Pons (tissue), 1 donor: ENCODE data around the gene LDLRAD4.

Experiments
- DNase-seq: peaks from one replicate; pipeline ENCODE4 v3.0.0-alpha.2; 2016; ENCODE audit warnings: low spot score

The LDLRAD4 gene

DNA sequence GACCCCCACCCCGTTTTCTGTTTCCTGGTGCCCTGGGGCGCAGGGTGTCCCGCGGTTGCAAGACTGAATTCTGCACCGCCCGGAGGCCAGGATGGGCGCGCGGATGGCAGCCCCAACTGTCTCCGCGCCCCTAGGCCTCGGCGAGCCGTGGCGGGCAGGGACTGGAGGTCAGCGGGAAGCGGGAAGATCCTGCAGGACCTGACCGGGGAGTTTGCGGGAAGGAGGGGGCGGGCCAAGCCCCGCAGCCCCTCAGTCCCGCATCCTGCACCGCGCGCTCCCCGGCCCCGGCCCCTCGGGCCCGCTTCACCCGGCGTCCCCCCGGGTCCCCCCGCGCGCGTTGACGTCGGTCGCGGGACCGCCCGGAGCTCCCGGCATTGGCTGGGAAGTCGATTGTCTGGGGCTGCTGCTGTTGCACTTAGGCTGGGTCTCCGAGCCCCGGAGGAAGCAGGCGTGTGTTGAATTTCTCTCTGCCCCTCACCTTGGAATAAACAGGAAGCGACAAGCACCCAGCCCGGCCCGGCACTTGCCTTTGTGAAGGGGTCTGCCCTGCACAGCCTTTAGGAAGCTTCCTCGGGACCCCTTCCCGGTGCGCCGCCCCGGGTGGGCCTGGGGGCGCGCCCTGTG is at the start of gene LDLRAD4:
Gene LDLRAD4 (plus strand): TSS at position 393 of the 624 bp plus-strand sequence.
- DNase-seq = no peak

DNA sequence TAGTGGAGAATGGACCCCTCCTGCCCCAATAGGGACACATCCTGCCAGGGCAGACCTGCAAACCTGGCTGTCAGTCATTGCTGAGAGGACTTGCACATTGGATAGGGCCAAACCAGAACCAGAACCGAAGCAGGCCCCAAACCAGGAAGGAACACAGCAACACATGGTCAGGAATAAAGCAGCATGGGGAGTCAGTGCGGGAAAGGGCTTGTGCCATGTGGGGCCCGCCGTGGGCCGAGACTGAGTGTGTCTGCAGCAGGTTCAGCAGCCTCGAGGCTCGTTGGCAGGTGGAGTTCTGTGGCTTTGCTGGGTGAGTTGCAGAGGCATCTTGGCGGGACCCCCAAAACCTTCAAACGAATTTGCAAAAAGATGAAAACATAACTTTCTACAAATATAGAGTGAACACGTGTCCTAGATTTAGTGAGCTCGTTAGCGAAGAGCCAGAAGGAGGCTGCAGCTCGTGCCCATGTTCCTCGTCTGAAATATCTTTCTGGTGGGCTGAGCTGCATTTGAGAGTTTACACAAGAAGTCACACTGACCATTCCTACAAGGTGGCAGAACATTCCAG is 44.9 kb upstream of the LDLRAD4 start:
- no peak for DNase-seq

DNA sequence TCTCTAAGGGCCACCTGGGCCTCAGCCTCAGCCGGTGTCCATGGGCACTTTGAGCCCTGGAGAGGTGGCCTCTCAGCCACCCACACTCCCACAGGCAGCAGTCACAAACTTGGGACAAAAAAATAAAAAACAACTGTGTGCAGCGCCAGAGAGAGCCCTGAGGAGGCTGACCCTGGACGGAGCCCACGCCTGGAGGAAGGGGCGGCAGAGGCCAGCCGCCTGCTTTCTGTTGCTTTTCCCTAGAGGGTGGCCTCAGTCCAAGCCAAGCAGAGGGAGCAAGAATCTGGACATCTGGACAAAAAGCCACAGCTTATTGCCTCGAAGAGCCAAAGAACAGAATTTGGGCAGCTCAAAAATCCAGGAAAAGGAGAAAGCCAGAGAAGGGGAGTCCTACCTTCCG is 43.3 kb upstream of the LDLRAD4 start:
- DNase-seq = no peak

DNA sequence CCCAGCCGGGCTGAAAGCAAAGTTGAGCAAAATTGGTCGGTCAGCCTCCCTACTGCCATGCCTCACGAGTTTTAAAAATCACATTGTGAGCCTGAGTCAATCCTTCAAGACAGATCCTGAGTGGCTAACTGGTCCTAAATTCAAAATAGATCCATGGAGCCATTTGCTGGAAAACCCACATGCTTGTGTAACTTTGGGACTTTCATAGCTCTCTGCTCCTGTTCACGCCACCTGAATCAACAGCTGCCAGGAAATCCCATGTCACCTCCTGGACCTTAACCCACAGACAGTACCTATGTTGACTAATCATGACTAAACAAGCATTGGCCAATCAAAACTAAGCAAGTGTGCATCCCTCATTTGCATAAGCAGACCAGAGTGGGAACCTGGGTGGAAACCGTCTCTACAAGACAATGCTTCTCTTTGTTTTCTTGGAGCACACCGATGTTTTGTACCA is 42.8 kb upstream of the LDLRAD4 start:
- no peak for DNase-seq

DNA sequence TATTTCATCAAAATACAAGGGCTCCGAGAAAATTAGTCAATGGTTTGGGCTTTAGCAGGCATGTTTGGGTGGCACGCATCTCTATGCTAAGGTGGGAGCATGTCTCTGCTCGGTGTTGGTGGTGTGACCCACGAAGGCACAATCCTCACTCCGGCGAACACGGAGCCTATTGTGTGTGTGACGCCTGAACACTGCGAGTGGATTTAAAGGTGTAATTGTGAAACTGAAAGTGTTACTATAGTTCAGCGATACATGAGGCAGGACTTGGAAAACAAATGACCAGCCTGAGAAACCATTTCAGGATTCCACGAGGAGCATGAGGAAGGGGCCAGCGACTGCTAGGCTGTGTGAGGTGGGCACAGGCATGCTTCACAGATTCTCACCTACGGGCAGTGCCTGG is 41.7 kb upstream of the LDLRAD4 start:
- DNase-seq = no peak

DNA sequence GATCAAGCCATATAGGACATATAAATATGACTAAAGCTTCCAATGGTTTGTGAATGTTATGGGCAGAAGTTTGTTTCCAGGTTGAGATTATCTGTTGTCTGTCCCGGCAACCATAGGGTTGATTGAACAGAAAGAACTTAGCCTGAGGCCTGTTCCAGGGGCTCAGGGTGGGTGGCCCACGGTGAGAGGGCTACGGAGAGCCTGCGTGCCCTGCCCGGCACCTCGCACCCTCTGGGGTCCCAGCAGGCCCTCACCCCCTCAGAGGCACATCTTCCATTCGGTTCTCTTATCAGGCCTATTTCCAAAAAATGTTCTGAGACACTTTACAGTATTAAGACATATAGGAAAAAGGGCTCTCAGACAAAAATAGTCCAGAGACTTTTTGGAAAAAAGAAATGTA is 40.4 kb upstream of the LDLRAD4 start:
- no peak for DNase-seq

DNA sequence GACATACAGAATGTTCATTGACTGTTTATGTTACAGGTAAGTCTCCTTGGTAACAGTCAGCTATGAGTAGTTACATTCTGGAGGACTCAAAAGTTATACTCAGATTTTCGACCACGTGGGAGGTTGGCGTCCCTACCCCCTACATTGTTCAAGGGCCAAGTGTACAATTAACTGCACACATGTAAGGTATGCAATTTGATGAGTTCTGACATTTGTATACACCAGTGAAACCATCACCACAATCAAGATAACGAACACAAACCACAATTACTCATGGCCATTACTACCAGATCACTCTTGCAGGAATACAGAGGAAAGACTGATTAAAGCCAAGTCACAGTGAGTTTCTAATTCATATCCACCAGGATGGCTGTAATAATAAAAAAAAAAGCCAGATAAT is 39.6 kb upstream of the LDLRAD4 start:
- no peak for DNase-seq

DNA sequence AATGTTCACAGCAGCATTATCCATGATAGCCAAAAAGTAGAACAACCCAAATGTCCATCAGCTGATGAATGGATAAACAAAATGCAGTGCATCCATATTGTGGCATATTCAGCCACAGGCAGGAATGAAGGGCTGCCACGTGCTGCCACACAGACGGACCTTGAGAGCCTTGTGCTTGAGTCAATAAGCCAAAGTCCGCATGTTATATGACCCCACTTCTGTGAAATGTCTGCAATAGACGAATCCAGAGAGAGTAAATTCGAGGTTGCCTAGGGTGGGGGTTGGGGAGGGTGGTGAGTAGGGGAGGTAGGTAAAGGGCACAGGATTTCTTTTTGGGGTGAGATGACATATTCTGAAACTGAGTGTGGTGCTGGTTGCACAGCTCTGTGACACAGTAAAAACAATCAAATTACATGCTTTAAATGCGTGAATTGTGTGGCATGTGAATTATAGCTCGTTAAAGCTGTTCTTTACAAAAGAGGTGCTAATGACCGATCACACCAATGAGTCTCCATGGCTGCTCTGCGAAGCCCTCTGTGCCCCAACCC is 38.9 kb upstream of the LDLRAD4 start:
- DNase-seq = no peak

DNA sequence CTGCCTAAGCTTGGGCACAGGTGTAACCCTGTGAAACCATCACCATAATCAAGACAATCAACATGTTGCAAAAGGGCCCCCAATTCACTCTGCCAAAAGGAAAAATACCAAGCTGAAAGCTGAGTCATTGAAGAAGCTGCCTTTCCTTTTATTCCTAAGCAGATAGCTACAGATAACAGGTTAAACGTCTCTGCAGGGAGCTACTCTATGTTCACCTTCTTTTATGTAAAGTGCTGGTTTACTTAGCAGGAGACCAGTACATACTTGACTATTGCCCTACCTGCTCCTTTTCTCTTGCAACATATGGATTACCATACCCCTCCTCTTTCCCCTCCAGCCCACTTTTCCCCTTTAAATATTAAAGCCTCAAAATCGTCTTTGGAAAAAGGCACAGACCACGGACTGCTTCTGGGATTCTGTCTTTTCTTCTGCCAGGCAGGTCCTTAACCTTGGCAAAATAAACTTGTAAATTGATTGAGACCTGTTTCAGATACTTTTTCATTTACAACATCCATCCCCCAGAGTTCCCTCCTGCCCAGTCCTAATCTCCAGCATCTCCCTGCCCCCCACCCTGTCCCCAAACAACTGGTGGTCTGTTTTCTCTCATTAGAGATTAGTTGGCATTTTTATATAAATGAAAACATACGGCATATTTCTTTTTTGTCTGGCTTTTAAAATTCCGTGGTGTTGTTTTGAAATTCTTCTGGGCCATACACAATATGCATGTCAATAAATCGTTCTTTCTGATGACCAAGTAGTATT is 37.8 kb upstream of the LDLRAD4 start:
- no peak for DNase-seq

DNA sequence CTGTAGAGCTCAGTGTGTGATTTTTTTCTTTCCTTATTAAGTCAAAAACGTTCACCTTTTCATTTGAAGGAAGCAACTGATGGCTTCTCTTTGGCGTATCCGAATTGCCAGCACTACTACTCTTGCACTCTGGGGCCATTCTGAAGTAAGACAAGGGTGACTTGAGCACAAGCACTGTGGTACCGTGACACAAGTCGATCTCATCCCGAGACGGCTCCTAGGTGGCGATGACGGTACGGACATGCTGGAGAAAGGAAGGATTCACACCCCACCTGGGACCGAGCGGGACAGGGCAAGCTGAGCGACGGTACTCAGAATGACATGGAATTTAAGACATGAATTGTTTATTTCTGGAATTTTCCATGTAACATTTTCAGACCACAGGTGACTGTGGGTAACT is 36.8 kb upstream of the LDLRAD4 start:
- no peak for DNase-seq

DNA sequence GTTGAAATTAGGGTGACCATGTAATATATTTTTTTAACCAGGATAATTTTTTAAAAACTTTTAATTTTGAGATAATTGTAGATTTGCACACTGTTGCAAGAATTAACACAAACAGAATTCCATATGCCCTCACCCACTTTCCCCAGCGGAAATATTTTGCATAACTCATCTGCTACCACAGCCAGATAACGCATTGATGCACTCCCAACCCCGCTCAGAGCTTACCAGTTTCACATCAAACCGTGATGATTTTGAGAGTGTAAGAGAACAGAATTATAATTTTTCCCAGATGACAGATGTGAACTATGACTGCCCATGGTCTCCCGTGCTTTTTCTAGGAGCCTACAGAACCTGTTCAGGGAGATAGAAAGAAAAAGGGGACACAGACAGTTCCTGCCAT is 35.2 kb upstream of the LDLRAD4 start:
- no peak for DNase-seq

DNA sequence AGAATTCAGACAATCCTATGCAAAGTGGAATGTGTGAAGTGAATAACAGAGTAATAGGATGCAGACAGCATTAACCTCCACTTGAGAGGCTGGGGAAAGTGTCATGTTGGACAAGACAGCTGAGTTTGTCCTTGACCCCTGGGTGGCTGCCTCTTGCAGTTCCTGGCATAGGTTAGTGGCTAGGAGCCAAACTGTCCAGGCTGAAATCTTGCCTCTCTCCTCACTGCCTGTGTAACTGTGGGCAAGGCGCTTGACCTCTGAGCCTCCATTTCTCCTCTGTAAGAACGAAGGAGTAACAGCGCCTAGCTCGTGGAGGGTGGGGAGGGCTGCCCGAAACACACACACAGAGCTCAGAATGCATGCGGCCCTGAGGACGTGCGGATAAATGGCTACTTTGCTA is 34.8 kb upstream of the LDLRAD4 start:
- DNase-seq = no peak

DNA sequence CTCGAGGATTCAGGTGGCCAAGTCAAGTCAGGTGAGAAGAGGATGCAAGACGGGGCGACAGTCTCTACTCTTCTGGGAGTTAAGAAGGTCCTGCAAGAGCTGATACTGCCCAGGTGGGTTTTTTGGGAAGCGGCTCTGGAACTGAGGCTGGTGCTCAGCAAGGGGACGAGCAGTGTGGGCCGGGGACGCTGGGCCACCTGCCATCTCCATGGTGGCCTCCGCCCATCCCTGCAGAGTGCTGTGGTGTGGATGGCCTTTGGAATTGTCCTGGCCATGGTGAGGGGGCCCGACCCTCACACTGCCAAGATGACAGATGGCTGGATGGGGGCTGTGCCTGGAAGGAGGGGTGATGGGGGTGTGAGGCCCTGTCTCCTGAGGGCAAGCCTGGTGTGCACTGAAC is 34.2 kb upstream of the LDLRAD4 start:
- no peak for DNase-seq

DNA sequence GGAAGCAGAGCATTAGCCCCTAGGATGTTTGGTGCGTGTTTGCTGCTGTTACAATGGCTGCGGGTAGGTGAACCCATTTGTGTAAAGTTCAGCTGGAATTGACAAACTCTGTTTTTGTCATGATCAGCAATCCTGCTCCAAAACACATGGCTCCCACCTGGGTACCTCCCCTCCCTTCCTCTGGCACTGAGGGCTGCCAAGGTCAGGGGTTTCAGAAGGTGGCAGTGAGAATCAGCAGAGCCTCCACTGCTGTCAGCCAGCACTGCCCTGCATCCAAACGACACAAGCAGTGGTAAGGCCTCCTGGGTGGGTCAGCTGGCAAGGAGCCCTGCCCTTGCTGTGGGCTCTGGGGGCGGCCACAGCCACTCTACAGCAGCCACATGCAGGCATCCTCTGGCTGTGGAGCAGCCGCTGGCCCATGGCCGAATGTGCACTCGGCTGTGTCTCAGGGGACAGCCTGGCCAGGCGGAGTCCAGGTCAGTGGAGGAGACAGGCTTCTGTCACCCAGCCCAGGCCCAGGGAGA is 32.8 kb upstream of the LDLRAD4 start:
- no peak for DNase-seq

DNA sequence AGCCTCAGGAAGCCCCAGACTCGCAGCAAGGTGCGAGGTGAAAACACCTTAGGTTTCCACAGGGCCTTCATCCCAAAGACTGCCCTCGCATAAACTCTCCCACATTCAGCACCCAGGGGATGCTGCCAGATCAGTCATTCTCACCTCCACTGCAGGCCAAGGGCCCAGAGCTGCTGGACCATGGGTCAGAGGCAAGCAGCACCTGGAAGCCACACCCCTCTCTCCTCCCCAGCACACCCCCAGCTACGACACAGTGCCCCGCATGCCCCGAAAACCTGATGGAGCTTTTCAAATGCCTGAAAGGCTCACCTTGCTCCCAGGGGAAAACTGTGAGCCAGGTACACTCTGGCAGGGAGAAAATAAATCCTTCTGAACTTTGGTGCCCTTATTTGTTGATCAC is 31.9 kb upstream of the LDLRAD4 start:
- no peak for DNase-seq

DNA sequence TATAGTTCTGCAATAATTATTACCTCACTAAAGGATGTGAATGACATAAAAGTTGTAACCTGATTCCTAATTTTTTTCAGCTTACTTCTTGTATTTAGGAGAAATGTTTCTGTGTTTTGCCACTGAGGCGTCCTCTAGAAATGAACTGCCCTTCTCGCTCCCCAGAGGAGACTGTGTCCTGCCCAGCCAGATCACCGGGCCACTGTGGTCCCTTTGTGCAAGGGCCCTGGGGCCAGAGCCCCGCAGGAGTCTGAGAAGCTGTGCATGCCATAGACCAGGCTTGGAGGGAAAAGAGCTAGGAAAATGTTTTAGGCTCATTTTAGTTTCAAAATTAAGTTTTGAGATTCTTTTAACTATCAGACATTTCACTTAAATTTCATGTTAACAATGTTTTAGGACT is 31.1 kb upstream of the LDLRAD4 start:
- DNase-seq = no peak

DNA sequence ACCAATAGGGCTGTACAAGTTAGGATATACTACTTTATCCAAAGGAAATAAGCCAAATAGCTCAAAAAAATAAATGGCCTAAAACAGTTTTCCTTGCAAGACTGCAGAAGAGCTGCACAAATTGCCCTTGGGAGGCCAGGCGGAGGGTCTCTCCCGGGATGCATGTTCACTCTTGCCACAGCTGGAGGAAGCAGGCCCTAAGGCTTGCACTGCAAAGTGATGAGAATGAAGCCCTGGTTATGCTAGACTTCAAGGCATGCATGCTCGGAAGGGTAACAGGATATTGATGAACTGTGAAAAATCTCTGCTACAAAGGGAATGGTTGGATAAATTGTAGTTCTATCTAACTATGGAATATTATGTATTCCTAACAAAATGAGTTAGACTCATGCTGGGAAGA is 27.5 kb upstream of the LDLRAD4 start:
- DNase-seq = no peak

DNA sequence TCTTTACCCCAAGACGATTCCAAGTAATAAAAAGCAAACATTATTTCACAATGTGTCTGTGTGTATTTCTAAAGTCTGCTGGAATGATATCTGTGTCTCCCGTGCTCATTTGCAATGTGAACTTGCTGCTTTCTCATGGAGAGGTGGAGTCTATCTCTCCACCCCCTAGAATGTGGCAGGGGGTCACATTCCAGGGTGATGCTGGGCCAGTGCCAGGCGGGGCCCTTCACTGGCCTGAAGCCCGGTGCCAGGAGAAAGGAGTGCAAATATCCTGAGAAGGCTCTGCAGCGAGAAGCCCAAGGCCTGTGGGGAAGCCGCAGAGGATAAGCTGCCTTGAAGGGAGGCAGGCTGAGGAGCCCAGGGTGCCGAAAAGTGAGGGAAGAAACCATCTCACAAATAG is 26.8 kb upstream of the LDLRAD4 start:
- no peak for DNase-seq

DNA sequence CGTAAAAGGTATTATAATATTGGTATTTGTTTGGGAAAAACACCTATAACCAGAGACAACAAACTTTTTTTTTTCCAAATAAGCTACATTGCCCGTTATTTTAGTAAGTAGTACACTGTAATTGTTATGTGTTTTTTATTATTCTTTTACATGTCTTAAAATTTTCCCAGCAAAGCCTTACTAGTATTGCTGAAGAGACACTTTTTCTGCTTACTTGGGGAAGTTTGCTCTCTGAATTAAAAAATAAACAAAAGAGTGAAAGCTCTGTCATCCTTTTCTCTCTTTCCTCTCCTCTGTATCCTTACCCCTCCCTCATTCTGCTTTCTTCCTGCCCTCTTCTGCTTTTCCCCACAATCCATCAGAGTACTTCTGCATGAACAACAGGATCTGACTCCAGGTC is 25.6 kb upstream of the LDLRAD4 start:
- no peak for DNase-seq

DNA sequence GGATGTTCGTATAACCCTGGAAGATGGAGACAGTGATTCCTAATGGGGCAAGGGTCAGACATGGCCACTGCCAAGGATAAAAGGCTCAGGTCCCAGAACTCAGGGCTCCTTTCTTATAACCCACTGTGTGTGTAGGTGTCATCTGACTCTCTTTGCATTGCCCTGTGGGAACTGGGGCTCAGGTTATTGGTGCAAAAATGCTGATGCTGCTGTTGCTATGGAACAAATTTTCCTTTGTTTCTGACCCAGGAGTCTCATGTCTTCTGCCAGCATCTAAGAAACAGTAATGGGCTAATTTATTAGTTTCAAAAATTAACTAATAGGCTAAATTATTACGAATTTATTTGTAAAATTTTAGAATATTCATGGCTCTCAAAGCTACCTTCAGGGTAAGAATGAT is 24.3 kb upstream of the LDLRAD4 start:
- no peak for DNase-seq

DNA sequence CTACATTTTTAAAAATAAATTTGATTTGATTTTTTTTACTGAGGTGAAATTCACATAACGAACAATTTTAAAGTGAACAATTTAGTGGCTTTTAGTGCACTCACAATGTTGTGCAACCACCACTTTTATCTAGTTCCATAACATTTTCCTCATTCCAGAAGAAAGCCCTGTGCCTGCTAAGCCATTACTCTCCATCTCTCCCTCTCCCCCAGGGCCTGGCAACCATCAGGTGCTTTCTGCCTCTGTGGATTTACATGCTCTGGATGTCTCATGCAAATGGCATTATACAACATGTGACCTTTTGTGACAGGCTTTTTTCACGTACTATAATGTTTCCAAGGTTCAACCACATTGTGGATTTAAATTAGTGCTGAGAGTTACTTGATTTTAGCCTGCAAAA is 19.9 kb upstream of the LDLRAD4 start:
- DNase-seq = no peak

DNA sequence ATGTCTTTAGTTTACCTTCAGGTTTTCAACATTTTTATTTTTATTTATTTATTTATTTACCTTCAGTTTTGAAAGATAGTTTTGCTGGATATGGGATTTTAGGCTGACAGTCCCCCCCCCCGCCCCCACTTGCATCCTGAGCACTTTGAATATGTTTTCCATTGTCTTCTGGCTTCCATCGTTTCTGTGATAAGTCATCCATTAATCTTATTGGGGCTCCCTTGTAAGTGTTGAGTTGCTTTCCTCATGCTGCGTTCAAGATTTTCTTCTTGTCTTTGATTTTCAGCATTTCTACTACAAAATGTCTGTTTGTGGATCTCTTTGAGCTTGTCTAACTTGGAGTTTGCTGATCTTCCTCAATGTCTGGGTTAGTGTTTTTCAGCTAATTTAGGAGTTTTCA is 19.4 kb upstream of the LDLRAD4 start:
- DNase-seq = no peak

DNA sequence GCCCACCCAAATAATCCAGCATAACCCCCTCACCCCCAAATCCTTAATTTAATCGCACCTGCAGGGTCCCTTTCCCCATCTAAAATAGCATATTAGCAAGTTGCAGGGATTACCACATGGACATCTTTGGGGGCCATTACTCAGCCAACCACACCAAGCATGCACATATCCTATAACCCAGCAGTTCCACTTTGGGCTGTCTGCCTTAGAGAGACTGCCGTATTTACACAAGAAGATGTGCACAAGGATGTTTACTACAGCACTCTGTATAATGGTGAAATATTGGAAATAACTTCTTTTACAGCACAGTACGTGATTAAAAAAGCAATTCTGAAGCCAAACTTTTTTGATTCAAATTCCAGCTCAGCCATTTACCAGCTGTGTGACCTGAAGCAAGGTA is 17.3 kb upstream of the LDLRAD4 start:
- no peak for DNase-seq
